H1 (cell line): ENCODE measurements around the gene ABCB10. TPM values are rescaled to one million over a fixed set of nuclear protein-coding genes. Genes with fewer than 3 reads are reported as not detected.

Experiments
- CHD7 ChIP-seq: fragments of 300-600 bp; sonication (generic); IDR thresholded peaks from 2 replicates; pipeline ENCODE4 v1.7.1; 2012; ENCODE audit warnings: low read length, moderate library complexity, mild to moderate bottlenecking, inconsistent platforms; ENCODE audit not compliant: insufficient replicate concordance
- JUN ChIP-seq: IDR thresholded peaks from 2 replicates; pipeline ENCODE4 v1.6.1; 2011; ENCODE audit warnings: low read depth, mild to moderate bottlenecking, improper control_type of control experiment, low read length
- polyA plus RNA-seq, 7 experiments: library from polyadenylated mRNA; depleted of rRNA in 3 of 7; stranded (reverse) in 5 of 7; unstranded in 2 of 7; fragments of >200 nt in 5 of 7; fragments of 200-250 nt in 2 of 7; gene quantifications; 1 replicate in 5 of 7; 2 replicates in 1 of 7; 4 replicates in 1 of 7; pipeline versions ENCODE4 v1.2.1 to v1.2.3, GENCODE V29; 2011 to 2013; ENCODE audit warnings: missing spikeins in 2 of 7, mixed read lengths in 2 of 7
- total RNA-seq: library from RNA; stranded (reverse); fragmentation: NEBNext Ultra II Directional; extraction: Animal tissue kit (Norgen Biotek cat#: 25700); gene quantifications from 2 replicates; pipeline ENCODE4 v1.2.1, GENCODE V29; 2021

Gene ABCB10
- total and polyA plus RNA-seq, 2 of the 8 experiments (the other 6 are each of a cell fraction or from before 2014, with no cell fraction given): 3.6 to 11.9 TPM

- TF ChIP-seq CHD7 (no peak), JUN (no peak)
These were observed 19.9 kb upstream of the ABCB10 start (continued) for GRCh38 chr1:229578168-229579058.
